Tibial artery (tissue), 4 donors: ENCODE data around the gene KLC4.

ENCODE experiments used
- DNase-seq, 2 donors: peaks; one replicate each; pipeline ENCODE4 v3.0.0-alpha.2; 2019
- H3K27ac ChIP-seq, 2 donors: fragments of 200-600 bp; sonication (generic) in 1 of 2; 1 replicate in 1 of 2; 2 replicates in 1 of 2; pipeline ENCODE4 v1.5.1; 2018 to 2019; ENCODE audit warnings: mild to moderate bottlenecking in 1 of 2
- H3K27me3 ChIP-seq, 2 donors: fragments of 200-600 bp; sonication (generic) in 1 of 2; one replicate each; pipeline versions ENCODE4 v1.5.1 to v1.6.0; 2016 to 2019
- H3K36me3 ChIP-seq, 3 donors: fragments of 200-600 bp; sonication (generic) in 2 of 3; one replicate each; pipeline ENCODE4 v1.5.1; 2016 to 2019; ENCODE audit warnings: mild to moderate bottlenecking in 2 of 3
- H3K4me1 ChIP-seq, 4 donors: fragments of 200-600 bp; sonication (generic) in 2 of 4; 1 replicate in 3 of 4; 2 replicates in 1 of 4; pipeline ENCODE4 v1.5.1; 2016 to 2019
- H3K4me3 ChIP-seq, 2 donors: fragments of 200-600 bp; sonication (generic) in 1 of 2; 1 replicate in 1 of 2; 2 replicates in 1 of 2; pipeline ENCODE4 v1.5.1; 2018 to 2019; ENCODE audit warnings: mild to moderate bottlenecking in 2 of 2
- H3K9me3 ChIP-seq, 3 donors: fragments of 200-600 bp; sonication (generic) in 1 of 3; one replicate each; pipeline ENCODE4 v1.5.1; 2016 to 2019
- intact Hi-C: fragments of 100-400 bp; cut with DNase I; formaldehyde crosslinking; loops from one replicate; pipeline ENCODE4 v1.15.0; 2023; ENCODE audit warnings: low total_unique reads
- TF ChIP-seq, protein P1 (sequence below), 2 experiments: fragments of 200-600 bp in 1 of 2; fragments of 450-650 bp in 1 of 2; IDR thresholded peaks; one replicate each; pipeline ENCODE4 v1.5.1; 2017 to 2019; ENCODE audit warnings: antibody characterized with exemption in 2 of 2, mild to moderate bottlenecking in 1 of 2, moderate library complexity in 1 of 2

Gene KLC4

GRCh38 chr6:43014434-43014909, 45.0 kb upstream of the KLC4 start:
- no peak for DNase-seq
- peaks cover 0 to 49% (median 41%) of the 10 kb centered on the region in 4 donors for H3K4me1 ChIP-seq

GRCh38 chr6:43016176-43016942, 43.1 kb upstream of the KLC4 start:
- Histone ChIP-seq H3K36me3 (peaks cover 19 to 40% (median 36%) of the 10 kb centered on the region in 3 donors), H3K27ac (peak overlapping the region in 1 of 2 donors; percentile 45), H3K27me3 (no peaks in the 10 kb centered on the region), H3K9me3 (no peaks in the 10 kb centered on the region), H3K4me3 (no peak overlapping the region), H3K4me1 (peaks cover 0 to 58% (median 45%) of the 10 kb centered on the region in 4 donors)
- intact Hi-C loops: no loop called here
- TF ChIP-seq, protein P1, sequence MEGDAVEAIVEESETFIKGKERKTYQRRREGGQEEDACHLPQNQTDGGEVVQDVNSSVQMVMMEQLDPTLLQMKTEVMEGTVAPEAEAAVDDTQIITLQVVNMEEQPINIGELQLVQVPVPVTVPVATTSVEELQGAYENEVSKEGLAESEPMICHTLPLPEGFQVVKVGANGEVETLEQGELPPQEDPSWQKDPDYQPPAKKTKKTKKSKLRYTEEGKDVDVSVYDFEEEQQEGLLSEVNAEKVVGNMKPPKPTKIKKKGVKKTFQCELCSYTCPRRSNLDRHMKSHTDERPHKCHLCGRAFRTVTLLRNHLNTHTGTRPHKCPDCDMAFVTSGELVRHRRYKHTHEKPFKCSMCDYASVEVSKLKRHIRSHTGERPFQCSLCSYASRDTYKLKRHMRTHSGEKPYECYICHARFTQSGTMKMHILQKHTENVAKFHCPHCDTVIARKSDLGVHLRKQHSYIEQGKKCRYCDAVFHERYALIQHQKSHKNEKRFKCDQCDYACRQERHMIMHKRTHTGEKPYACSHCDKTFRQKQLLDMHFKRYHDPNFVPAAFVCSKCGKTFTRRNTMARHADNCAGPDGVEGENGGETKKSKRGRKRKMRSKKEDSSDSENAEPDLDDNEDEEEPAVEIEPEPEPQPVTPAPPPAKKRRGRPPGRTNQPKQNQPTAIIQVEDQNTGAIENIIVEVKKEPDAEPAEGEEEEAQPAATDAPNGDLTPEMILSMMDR (IDR thresholded peaks at IDR 0.05): no peak
- DNase-seq: no peak

More at GRCh38 chr6:43014434-43014909, 45.0 kb upstream of the KLC4 start:
- peak overlapping the region; percentile 71 to 83 for H3K4me3 ChIP-seq
- peaks cover 33 to 53% (median 47%) of the 10 kb centered on the region in 3 donors for H3K36me3 ChIP-seq
- no peaks in the 10 kb centered on the region for H3K27me3 ChIP-seq
- TF ChIP-seq, protein P1 (IDR thresholded peaks at IDR 0.05): no peak
- no peaks in the 10 kb centered on the region for H3K9me3 ChIP-seq
- intact Hi-C loops: loop anchor here (5.0 kb wide), 3 partner anchors 38 to 108 kb away; partner anchors contain the start of genes CNPY3 and CUL7
- peak overlapping the region; percentile 85 to 86 for H3K27ac ChIP-seq

DNA sequence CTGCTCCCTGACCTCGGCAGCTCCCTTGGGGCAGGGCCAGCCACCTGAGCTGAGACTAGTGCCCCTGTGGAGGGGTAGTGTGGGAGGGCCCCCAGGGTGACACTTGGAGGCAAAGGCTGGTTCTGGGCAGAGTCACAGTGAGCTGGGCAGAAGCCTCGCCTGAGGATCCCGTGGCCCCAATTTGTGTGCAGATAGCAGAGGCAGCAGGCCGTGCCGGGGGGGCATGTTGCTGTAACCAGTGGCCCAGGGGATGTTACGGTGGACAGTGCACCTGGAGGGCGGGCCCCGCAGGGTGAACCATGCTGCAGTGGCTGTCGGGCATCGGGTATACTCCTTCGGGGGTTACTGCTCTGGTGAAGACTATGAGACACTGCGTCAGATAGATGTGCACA, 42.5 kb upstream of the KLC4 start:
- DNase-seq: no peak
- H3K9me3 ChIP-seq: no peaks in the 10 kb centered on the region
- H3K27ac ChIP-seq: peak overlapping the region in 1 of 2 donors; percentile 45
- no peaks in the 10 kb centered on the region for H3K27me3 ChIP-seq
- peaks cover 14 to 34% (median 30%) of the 10 kb centered on the region in 3 donors for H3K36me3 ChIP-seq
- intact Hi-C loops: no loop called here
- no peak overlapping the region for H3K4me3 ChIP-seq
- H3K4me1 ChIP-seq: peaks cover 0 to 58% (median 44%) of the 10 kb centered on the region in 4 donors
- TF ChIP-seq, protein P1 (IDR thresholded peaks at IDR 0.05): no peak

DNA sequence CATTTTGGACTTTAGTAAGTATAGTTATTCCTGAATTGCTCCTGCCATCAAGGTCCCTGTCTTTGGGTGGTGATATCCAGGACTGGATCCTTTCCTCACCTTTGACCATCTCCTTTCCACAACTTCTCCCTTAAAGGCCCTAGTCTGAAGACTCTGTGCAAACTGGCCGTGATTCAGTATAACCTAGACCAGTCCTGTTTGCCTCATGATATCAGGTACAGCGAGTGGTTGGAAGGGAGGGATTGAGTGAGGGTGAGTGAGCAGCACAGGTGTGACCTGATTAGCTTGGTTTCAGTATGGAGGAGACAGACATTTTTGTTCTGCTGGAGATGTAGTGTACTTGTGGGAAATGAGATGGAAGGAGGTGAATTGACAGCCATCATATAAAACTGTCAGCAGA, 40.3 kb upstream of the KLC4 start:
- intact Hi-C loops: no loop called here
- peaks cover 14 to 31% (median 29%) of the 10 kb centered on the region in 3 donors for H3K36me3 ChIP-seq
- TF ChIP-seq, protein P1 (IDR thresholded peaks at IDR 0.05): no peak

DNA sequence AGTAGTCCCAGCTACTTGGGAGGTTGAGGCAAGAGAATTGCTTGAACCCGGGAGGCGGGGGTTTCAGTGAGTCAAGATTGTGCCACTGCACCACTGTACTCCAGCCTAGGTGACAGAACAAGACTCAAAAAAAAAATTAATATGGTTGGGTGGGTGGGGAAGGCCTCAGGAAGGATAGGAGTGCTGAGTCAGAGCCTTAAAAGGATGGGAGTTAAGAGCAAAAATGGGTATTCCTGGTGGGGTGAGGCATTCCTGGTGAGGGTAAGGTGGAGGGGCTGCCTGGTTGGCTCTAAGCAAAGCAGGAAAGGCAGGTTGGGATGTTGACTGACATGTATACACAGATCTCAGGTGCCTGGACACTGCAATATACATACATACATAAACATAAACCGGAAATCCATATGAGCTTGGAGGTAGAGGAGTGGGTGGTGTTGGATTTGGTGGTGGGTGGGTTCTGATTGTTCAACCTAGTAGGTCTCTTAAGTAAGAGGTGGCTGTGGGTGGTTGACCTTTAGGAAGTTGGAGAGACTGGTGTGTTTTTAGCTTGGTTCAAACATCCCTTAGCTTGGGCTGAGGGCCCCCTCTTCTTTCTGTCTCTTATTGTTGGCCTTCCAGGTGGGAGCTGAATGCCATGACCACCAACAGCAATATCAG, 39.3 kb upstream of the KLC4 start:
- Histone ChIP-seq H3K27ac (peak overlapping the region in 1 of 2 donors; percentile 86), H3K4me1 (peaks cover 0 to 60% (median 43%) of the 10 kb centered on the region in 4 donors), H3K9me3 (no peaks in the 10 kb centered on the region), H3K27me3 (no peaks in the 10 kb centered on the region), H3K4me3 (no peak overlapping the region), H3K36me3 (peaks cover 16 to 38% (median 36%) of the 10 kb centered on the region in 3 donors)
- TF ChIP-seq, protein P1 (IDR thresholded peaks at IDR 0.05): no peak
- intact Hi-C loops: no loop called here
- DNase-seq: no peak

More for the DNA sequence above, 40.3 kb upstream of the KLC4 start:
- no peak for DNase-seq
- H3K4me1 ChIP-seq: peaks cover 0 to 64% (median 47%) of the 10 kb centered on the region in 4 donors
- no peaks in the 10 kb centered on the region for H3K9me3 ChIP-seq
- no peaks in the 10 kb centered on the region for H3K27me3 ChIP-seq
- no peak overlapping the region for H3K4me3 ChIP-seq
- no peak overlapping the region for H3K27ac ChIP-seq
